NCI-H524 (cell line): ENCODE measurements around the gene NBL1.

Experiments
- DNase-seq, 2 experiments: peaks; one replicate each; lab custom pipeline; 2025; lab: John Stamatoyannopoulos, UW

Gene NBL1

GRCh38 chr1:19670787-19671186 lies 26.7 kb downstream of the NBL1 start:
- DNase-seq, result no peak

- DNase-seq, result no peak
These were observed 28.1 kb downstream of the NBL1 start for GRCh38 chr1:19672237-19672636.

- DNase-seq, result no peak
These were observed 31.7 kb downstream of the NBL1 start for GRCh38 chr1:19675797-19676196.

- no peak for DNase-seq
These were observed 32.4 kb downstream of the NBL1 start for GRCh38 chr1:19676438-19676922.

- DNase-seq, result no peak
These were observed 34.4 kb downstream of the NBL1 start for GRCh38 chr1:19678493-19678892.

- DNase-seq, result no peak
These were observed 34.9 kb downstream of the NBL1 start for GRCh38 chr1:19678931-19679453.

- DNase-seq, result no peak
These were observed 35.6 kb downstream of the NBL1 start for GRCh38 chr1:19679691-19680090.

- DNase-seq, result no peak
These were observed 36.5 kb downstream of the NBL1 start for GRCh38 chr1:19680644-19681043.

GRCh38 chr1:19682257-19682656 lies 38.1 kb downstream of the NBL1 start:
- no peak for DNase-seq

GRCh38 chr1:19682901-19683300 lies 38.8 kb downstream of the NBL1 start:
- DNase-seq, result no peak

GRCh38 chr1:19683351-19683750 lies 39.2 kb downstream of the NBL1 start:
- DNase-seq, result no peak

- no peak for DNase-seq
These were observed 40.6 kb downstream of the NBL1 start for GRCh38 chr1:19684677-19685076.

GRCh38 chr1:19685994-19686393 lies 41.9 kb downstream of the NBL1 start:
- no peak for DNase-seq

- DNase-seq, result no peak
These were observed 43.3 kb downstream of the NBL1 start for GRCh38 chr1:19687414-19687813.

GRCh38 chr1:19688041-19688842 lies 44.1 kb downstream of the NBL1 start:
- DNase-seq, result no peak

GRCh38 chr1:19689085-19689757 lies 45.1 kb downstream of the NBL1 start:
- DNase-seq, result no peak

GRCh38 chr1:19689856-19690255 lies 45.7 kb downstream of the NBL1 start:
- no peak for DNase-seq

GRCh38 chr1:19690342-19690741 lies 46.2 kb downstream of the NBL1 start:
- no peak for DNase-seq

- DNase-seq, result no peak
These were observed 50.2 kb downstream of the NBL1 start for GRCh38 chr1:19694298-19694697.

- no peak for DNase-seq
These were observed 51.7 kb downstream of the NBL1 start for GRCh38 chr1:19695772-19696171.

GRCh38 chr1:19696820-19697219 lies 52.7 kb downstream of the NBL1 start:
- no peak for DNase-seq

- no peak for DNase-seq
These were observed 54.1 kb downstream of the NBL1 start for GRCh38 chr1:19698181-19698580.

- DNase-seq, result no peak
These were observed 56.1 kb downstream of the NBL1 start for GRCh38 chr1:19700079-19700777.
